ENCODE results near the gene PSMB5.

PSMB5 gene

DNA sequence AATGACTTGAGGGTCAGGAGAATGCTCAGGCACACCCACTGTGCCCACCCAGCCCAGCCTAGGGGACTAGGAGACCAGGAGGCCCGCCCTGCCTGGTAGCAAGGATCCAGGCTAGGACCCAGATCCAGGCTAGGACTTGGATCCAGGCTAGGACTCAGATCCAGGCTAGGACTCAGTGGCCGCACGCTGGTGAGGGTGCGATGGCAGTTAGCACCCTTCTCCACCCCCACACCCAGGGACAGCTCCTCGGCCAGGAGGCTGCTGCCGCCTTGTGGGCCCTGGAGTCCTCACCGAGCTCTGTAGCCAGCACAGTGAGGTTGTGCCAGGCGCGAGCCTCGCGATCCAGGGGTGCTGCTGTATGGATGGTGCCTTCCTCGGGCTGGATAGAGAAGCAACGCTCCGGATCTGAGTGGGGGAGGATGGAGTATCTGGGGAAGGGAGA lies 17.5 kb upstream of the PSMB5 start:
- Histone ChIP-seq H3K4me1 (ENCODE audit: control insufficient read depth, insufficient read depth, low read length, poor library complexity, severe bottlenecking) (peaks cover 6% of the 10 kb centered on the region), H3K27ac (ENCODE audit: low read depth, low read length, severe bottlenecking) (no peak overlapping the region), H3K9me3 (ENCODE audit: control insufficient read depth, low read length) (no peaks in the 10 kb centered on the region), H3K36me3 (ENCODE audit: control insufficient read depth, insufficient read depth, low read length) (peaks cover 47% of the 10 kb centered on the region), H3K4me3 (ENCODE audit: extremely low read depth, insufficient read depth, low read length, poor library complexity, severe bottlenecking) (no peak overlapping the region)
- 85 to 88% methylated on average over 9 of the region's 14 CpGs for WGBS, 2 experiments (ENCODE audit: insufficient coverage in 2 of 2)

DNA sequence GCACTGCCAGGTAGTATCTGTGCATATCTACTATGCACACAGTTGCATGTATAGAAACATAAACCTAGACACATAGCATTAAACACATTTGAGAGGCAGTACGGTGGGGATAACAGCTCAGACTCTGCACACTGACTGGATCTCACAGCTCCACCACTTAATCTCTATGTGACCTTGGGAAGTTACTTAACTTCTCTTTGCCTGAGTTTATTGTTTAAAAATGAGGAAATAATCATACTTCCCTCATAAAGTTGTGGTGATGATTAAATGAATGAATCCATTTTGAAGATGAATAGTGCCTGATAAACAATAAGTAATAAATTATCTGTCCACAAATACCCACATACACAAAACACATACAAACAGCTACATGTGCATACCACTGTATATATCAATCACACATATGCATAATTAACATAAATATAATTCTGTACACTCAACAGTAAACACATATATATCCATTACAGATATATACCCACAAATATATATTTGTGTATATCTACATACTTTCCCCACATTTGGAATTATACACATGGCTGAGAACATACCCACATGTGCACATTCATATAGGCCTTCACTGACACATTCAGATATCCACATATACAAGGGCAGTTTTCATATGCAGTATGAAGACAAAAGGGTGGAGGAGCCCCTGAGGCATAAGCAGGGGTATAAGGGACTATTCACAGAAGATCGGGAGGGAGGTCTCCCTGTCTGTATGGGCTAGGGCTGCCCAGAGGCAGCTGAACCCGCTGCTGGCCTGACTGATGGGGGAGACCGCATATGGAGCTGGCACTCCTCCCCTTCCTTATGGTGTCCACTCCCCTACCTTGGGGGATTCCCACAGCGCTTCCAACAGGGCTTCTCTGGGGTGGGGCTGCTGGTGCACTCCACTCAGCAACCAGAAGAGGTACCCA lies 16.7 kb upstream of the PSMB5 start:
- Histone ChIP-seq H3K4me1 (ENCODE audit: control insufficient read depth, insufficient read depth, low read length, poor library complexity, severe bottlenecking) (peaks cover 1% of the 10 kb centered on the region), H3K27ac (ENCODE audit: low read depth, low read length, severe bottlenecking) (no peak overlapping the region), H3K4me3 (ENCODE audit: extremely low read depth, insufficient read depth, low read length, poor library complexity, severe bottlenecking) (no peak overlapping the region), H3K9me3 (ENCODE audit: control insufficient read depth, low read length) (no peaks in the 10 kb centered on the region), H3K36me3 (ENCODE audit: control insufficient read depth, insufficient read depth, low read length) (peaks cover 47% of the 10 kb centered on the region)
- WGBS, 2 experiments (ENCODE audit: insufficient coverage in 2 of 2) = 92 to 94% methylated on average over 4 of the region's 5 CpGs

- Histone ChIP-seq H3K4me3 (ENCODE audit: extremely low read depth, insufficient read depth, low read length, poor library complexity, severe bottlenecking) (no peak overlapping the region), H3K9me3 (ENCODE audit: control insufficient read depth, low read length) (no peaks in the 10 kb centered on the region), H3K36me3 (ENCODE audit: control insufficient read depth, insufficient read depth, low read length) (peaks cover 42% of the 10 kb centered on the region), H3K27ac (ENCODE audit: low read depth, low read length, severe bottlenecking) (no peak overlapping the region), H3K4me1 (ENCODE audit: control insufficient read depth, insufficient read depth, low read length, poor library complexity, severe bottlenecking) (peaks cover 10% of the 10 kb centered on the region)
- WGBS, 2 experiments (ENCODE audit: insufficient coverage in 2 of 2) = 95 to 98% methylated on average over 6 to 7 of the region's 9 CpGs
These were observed 14.3 kb upstream of the PSMB5 start for GRCh38 chr14:23049011-23049410.

GRCh38 chr14:23047751-23048693 lies 13.3 kb upstream of the PSMB5 start:
- no peaks in the 10 kb centered on the region for H3K9me3 ChIP-seq (ENCODE audit: control insufficient read depth, low read length)
- 96 to 97% methylated on average over 34 to 81 of the region's 85 CpGs for WGBS, 2 experiments (ENCODE audit: insufficient coverage in 2 of 2)
- no peak overlapping the region for H3K27ac ChIP-seq (ENCODE audit: low read depth, low read length, severe bottlenecking)
- peaks cover 17% of the 10 kb centered on the region for H3K4me1 ChIP-seq (ENCODE audit: control insufficient read depth, insufficient read depth, low read length, poor library complexity, severe bottlenecking)
- peaks cover 33% of the 10 kb centered on the region for H3K36me3 ChIP-seq (ENCODE audit: control insufficient read depth, insufficient read depth, low read length)
- H3K4me3 ChIP-seq (ENCODE audit: extremely low read depth, insufficient read depth, low read length, poor library complexity, severe bottlenecking) = no peak overlapping the region

GRCh38 chr14:23047034-23047634 lies 12.4 kb upstream of the PSMB5 start:
- Histone ChIP-seq H3K4me1 (ENCODE audit: control insufficient read depth, insufficient read depth, low read length, poor library complexity, severe bottlenecking) (peaks cover 17% of the 10 kb centered on the region), H3K36me3 (ENCODE audit: control insufficient read depth, insufficient read depth, low read length) (peaks cover 29% of the 10 kb centered on the region), H3K4me3 (ENCODE audit: extremely low read depth, insufficient read depth, low read length, poor library complexity, severe bottlenecking) (no peak overlapping the region), H3K27ac (ENCODE audit: low read depth, low read length, severe bottlenecking) (peak overlapping the region; percentile 53), H3K9me3 (ENCODE audit: control insufficient read depth, low read length) (no peaks in the 10 kb centered on the region)
- 86 to 90% methylated on average over 5 to 6 of the region's 6 CpGs for WGBS, 2 experiments (ENCODE audit: insufficient coverage in 2 of 2)

DNA sequence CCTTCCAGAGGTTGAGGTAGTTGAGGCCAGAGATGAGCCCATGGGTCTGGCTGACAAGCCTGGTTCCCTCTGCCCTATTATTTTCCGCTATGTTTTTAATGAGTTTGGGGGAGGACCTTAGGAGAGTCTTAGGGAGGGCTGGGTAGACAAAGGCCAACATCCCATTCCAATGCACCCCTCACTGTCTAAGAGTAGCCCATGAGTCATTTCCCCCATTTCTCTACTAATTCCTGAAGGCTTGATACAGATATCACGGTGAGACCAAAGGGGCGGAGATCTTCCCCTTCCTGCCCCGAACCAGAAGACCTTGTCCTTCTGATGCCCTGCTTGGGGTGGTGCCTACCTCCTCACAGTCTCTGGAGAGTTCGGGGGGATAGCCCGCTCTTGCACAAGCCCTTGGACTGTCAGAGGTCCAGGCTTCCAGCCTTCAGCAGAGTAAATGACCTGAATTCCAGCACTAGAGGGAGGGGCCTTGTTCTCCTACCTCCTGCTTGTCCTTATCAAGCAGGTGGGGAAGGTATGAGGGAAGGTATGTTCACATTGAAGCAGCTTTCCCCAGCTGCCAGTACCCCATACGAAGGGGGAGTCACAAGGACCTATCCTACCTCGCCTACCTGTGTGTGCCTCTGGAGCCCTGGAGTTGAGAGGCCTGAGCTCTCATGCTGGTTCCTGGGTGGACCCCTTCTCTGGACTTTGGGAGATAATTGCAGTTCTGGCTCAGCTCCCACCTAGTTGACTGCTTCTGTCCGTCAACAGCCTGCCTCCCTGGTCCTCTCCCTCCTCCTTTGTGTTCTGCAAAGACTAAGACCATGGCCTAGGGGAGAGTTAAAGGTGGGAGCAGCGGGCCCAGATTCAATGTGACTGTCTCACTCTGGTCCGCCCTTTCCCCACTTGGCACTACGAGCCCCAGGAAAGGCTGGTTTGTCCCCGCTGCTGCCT lies 11.0 kb upstream of the PSMB5 start:
- 92% methylated on average over 8 to 10 of the region's 13 CpGs for WGBS, 2 experiments (ENCODE audit: insufficient coverage in 2 of 2)

GRCh38 chr14:23044840-23045239 lies 10.1 kb upstream of the PSMB5 start:
- H3K36me3 ChIP-seq (ENCODE audit: control insufficient read depth, insufficient read depth, low read length) = peaks cover 15% of the 10 kb centered on the region
- H3K4me1 ChIP-seq (ENCODE audit: control insufficient read depth, insufficient read depth, low read length, poor library complexity, severe bottlenecking) = peaks cover 17% of the 10 kb centered on the region
- 86 to 88% methylated on average over 8 of the region's 8 CpGs for WGBS, 2 experiments (ENCODE audit: insufficient coverage in 2 of 2)
- no peak overlapping the region for H3K27ac ChIP-seq (ENCODE audit: low read depth, low read length, severe bottlenecking)
- no peak overlapping the region for H3K4me3 ChIP-seq (ENCODE audit: extremely low read depth, insufficient read depth, low read length, poor library complexity, severe bottlenecking)
- H3K9me3 ChIP-seq (ENCODE audit: control insufficient read depth, low read length) = no peaks in the 10 kb centered on the region

More for the DNA sequence above, 11.0 kb upstream of the PSMB5 start:
- peaks cover 17% of the 10 kb centered on the region for H3K4me1 ChIP-seq (ENCODE audit: control insufficient read depth, insufficient read depth, low read length, poor library complexity, severe bottlenecking)
- H3K36me3 ChIP-seq (ENCODE audit: control insufficient read depth, insufficient read depth, low read length) = peaks cover 21% of the 10 kb centered on the region
- H3K9me3 ChIP-seq (ENCODE audit: control insufficient read depth, low read length) = no peaks in the 10 kb centered on the region
- H3K4me3 ChIP-seq (ENCODE audit: extremely low read depth, insufficient read depth, low read length, poor library complexity, severe bottlenecking) = no peak overlapping the region
- H3K27ac ChIP-seq (ENCODE audit: low read depth, low read length, severe bottlenecking) = no peak overlapping the region

DNA sequence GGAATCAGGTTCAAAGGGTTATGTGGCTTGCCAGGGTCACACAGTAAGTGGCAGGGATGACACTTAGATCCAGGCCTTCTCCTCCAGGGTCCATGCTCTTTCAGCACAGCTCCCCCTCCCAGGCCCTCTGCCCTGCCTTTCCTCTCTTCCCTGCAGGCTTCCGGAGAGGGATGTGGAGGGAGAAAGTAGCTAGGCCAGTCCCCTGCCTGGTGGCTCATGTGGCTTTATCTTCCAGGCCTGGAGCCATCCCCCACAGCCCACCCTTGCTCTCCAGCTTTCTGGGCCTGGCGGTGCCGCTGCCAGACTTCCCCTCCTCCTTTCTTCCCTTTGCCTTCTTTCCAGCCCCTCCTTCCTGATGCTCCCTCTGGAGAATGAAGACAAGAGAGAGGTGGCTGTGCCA lies 9.1 kb upstream of the PSMB5 start:
- H3K4me1 ChIP-seq (ENCODE audit: control insufficient read depth, insufficient read depth, low read length, poor library complexity, severe bottlenecking) = peaks cover 17% of the 10 kb centered on the region
- H3K27ac ChIP-seq (ENCODE audit: low read depth, low read length, severe bottlenecking) = peak overlapping the region; percentile 67
- WGBS, 2 experiments (ENCODE audit: insufficient coverage in 2 of 2) = 80% methylated on average over 1 of the region's 3 CpGs; no CpG with 5 or more reads in 1 of the 2 experiments
- H3K36me3 ChIP-seq (ENCODE audit: control insufficient read depth, insufficient read depth, low read length) = peaks cover 5% of the 10 kb centered on the region
- no peaks in the 10 kb centered on the region for H3K9me3 ChIP-seq (ENCODE audit: control insufficient read depth, low read length)
- no peak overlapping the region for H3K4me3 ChIP-seq (ENCODE audit: extremely low read depth, insufficient read depth, low read length, poor library complexity, severe bottlenecking)

DNA sequence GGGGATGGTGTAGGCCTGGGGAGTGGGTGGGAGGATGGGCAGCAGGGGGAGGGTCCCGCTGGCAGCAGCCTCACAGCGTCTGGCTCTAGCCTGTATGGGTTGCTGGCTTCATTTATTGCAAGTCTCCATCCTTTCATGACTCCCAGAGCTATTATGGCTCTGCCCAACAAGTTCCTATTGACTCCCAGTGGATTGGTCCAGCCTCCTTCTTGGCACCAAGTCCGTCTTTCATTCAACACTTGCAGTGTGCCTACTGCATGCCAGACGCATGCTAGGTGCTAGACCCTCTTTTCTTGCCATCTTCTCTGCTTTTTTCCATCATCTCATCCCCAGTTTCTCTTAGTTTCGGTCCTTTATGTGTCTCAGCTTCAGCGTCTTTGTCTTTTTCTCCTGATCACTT lies 8.4 kb upstream of the PSMB5 start:
- 95 to 98% methylated on average over 6 of the region's 6 CpGs for WGBS, 2 experiments (ENCODE audit: insufficient coverage in 2 of 2)
- Histone ChIP-seq H3K9me3 (ENCODE audit: control insufficient read depth, low read length) (no peaks in the 10 kb centered on the region), H3K36me3 (ENCODE audit: control insufficient read depth, insufficient read depth, low read length) (no peaks in the 10 kb centered on the region), H3K4me3 (ENCODE audit: extremely low read depth, insufficient read depth, low read length, poor library complexity, severe bottlenecking) (no peak overlapping the region), H3K4me1 (ENCODE audit: control insufficient read depth, insufficient read depth, low read length, poor library complexity, severe bottlenecking) (peaks cover 17% of the 10 kb centered on the region), H3K27ac (ENCODE audit: low read depth, low read length, severe bottlenecking) (peak overlapping the region; percentile 67)

Data from mesodermal cell (in vitro differentiated cells).